WTC11 (cell line): ENCODE data around the gene ZBTB18. TPM values are rescaled to one million over a fixed set of nuclear protein-coding genes. Genes with fewer than 3 reads are reported as not detected.

Source experiments
- ATAC-seq: fragments of 200-7000 bp; cut with Tn5 transposase; 2 replicates; pipeline ENCODE4 v1.10.0; 2021; ENCODE audit warnings: mild to moderate bottlenecking, moderate library complexity
- CTCF ChIA-PET: fragments of 300-600 bp; sonication (Branson Sonifier 250); formaldehyde crosslinking; loops from one replicate; lab custom pipeline; 2021; ENCODE audit warnings: antibody characterized with exemption; lab: Charles Lee
- POLR2A ChIA-PET: fragments of 350-600 bp; sonication (Branson Sonifier 250); formaldehyde crosslinking; loops from one replicate; lab custom pipeline; 2021; ENCODE audit warnings: antibody characterized with exemption; lab: Charles Lee
- DNase-seq: peaks from one replicate; pipeline ENCODE4 v3.0.0; 2021; ENCODE audit warnings: low spot score
- H3K27ac Mint-ChIP-seq: 2 replicates; pipeline ENCODE4 v1.8.0; 2021; ENCODE audit warnings: mixed read lengths
- H3K27me3 Mint-ChIP-seq: 2 replicates; pipeline ENCODE4 v1.8.0; 2021; ENCODE audit warnings: low read depth, mild to moderate bottlenecking, moderate library complexity, mixed read lengths
- H3K36me3 Mint-ChIP-seq: 2 replicates; pipeline ENCODE4 v1.8.0; 2021; ENCODE audit warnings: mixed read lengths
- H3K4me1 Mint-ChIP-seq: 2 replicates; pipeline ENCODE4 v1.8.0; 2022; ENCODE audit warnings: mixed read lengths
- H3K4me3 Mint-ChIP-seq: 2 replicates; pipeline ENCODE4 v1.8.0; 2021; ENCODE audit warnings: mild to moderate bottlenecking, moderate library complexity, mixed read lengths
- H3K9me3 Mint-ChIP-seq: 2 replicates; pipeline ENCODE4 v1.8.0; 2021; ENCODE audit warnings: mixed read lengths
- ATF1 ChIP-seq: sonication (generic); formaldehyde crosslinking; IDR thresholded peaks from 2 replicates; pipeline ENCODE4 v1.8.1; 2023; ENCODE audit warnings: mild to moderate bottlenecking, moderate library complexity, missing genetic modification reagents
- ELF4 ChIP-seq: sonication (generic); formaldehyde crosslinking; IDR thresholded peaks from 2 replicates; pipeline ENCODE4 v1.8.1; 2022; ENCODE audit warnings: low read depth, mild to moderate bottlenecking, moderate library complexity, missing genetic modification reagents
- FOXP1 ChIP-seq: sonication (generic); formaldehyde crosslinking; IDR thresholded peaks from 2 replicates; pipeline ENCODE4 v1.8.0; 2022; ENCODE audit warnings: missing genetic modification reagents, mild to moderate bottlenecking, moderate library complexity, borderline replicate concordance
- JAZF1 ChIP-seq: fragments of 250-450 bp; sonication (Bioruptor Pico); IDR thresholded peaks from 2 replicates; pipeline ENCODE4 v1.9.0; 2021; ENCODE audit warnings: moderate library complexity, mild to moderate bottlenecking, inconsistent platforms
- JUN ChIP-seq: sonication (generic); formaldehyde crosslinking; IDR thresholded peaks from 2 replicates; pipeline ENCODE4 v1.8.0; 2023; ENCODE audit warnings: mild to moderate bottlenecking, missing genetic modification reagents
- KAT7 ChIP-seq: sonication (generic); formaldehyde crosslinking; IDR thresholded peaks from 2 replicates; pipeline ENCODE4 v1.8.1; 2023; ENCODE audit warnings: missing genetic modification reagents, mild to moderate bottlenecking, borderline replicate concordance
- MYBL2 ChIP-seq: sonication (generic); formaldehyde crosslinking; IDR thresholded peaks from 2 replicates; pipeline ENCODE4 v1.8.1; 2023; ENCODE audit warnings: mild to moderate bottlenecking, moderate library complexity, missing genetic modification reagents
- OVOL2 ChIP-seq: fragments of 250-450 bp; sonication (Bioruptor Pico); IDR thresholded peaks from 2 replicates; pipeline ENCODE4 v1.9.0; 2021; ENCODE audit warnings: mild to moderate bottlenecking, borderline replicate concordance
- SMAD3 ChIP-seq: sonication (generic); formaldehyde crosslinking; IDR thresholded peaks from 2 replicates; pipeline ENCODE4 v1.8.0; 2022; ENCODE audit warnings: missing genetic modification reagents, mild to moderate bottlenecking, borderline replicate concordance
- TCF7 ChIP-seq: sonication (generic); formaldehyde crosslinking; IDR thresholded peaks from 2 replicates; pipeline ENCODE4 v1.8.0; 2022; ENCODE audit warnings: mild to moderate bottlenecking, low read depth, missing genetic modification reagents, moderate library complexity
- TEAD1 ChIP-seq: sonication (generic); formaldehyde crosslinking; IDR thresholded peaks from 2 replicates; pipeline ENCODE4 v1.8.0; 2022; ENCODE audit warnings: mild to moderate bottlenecking, missing genetic modification reagents
- ZNF121 ChIP-seq: sonication (generic); formaldehyde crosslinking; IDR thresholded peaks from 2 replicates; pipeline ENCODE4 v1.8.0; 2023; ENCODE audit warnings: missing genetic modification reagents
- ZNF263 ChIP-seq: sonication (generic); formaldehyde crosslinking; IDR thresholded peaks from 2 replicates; pipeline ENCODE4 v1.8.1; 2022; ENCODE audit warnings: low read depth, mild to moderate bottlenecking, moderate library complexity, missing genetic modification reagents
- ZNF317 ChIP-seq: sonication (generic); formaldehyde crosslinking; IDR thresholded peaks from 2 replicates; pipeline ENCODE4 v1.8.1; 2023; ENCODE audit warnings: low read depth, mild to moderate bottlenecking, moderate library complexity, missing genetic modification reagents, borderline replicate concordance
- ZNF396 ChIP-seq: fragments of 250-450 bp; sonication (Bioruptor Pico); IDR thresholded peaks from 2 replicates; pipeline ENCODE4 v1.8.0; 2021; ENCODE audit warnings: mild to moderate bottlenecking, moderate library complexity, borderline replicate concordance
- total RNA-seq: library from RNA; stranded (reverse); gene quantifications from 3 replicates; pipeline ENCODE4 v1.2.3, GENCODE V29; 2021
- TF ChIP-seq, protein P1 (sequence below): sonication (generic); formaldehyde crosslinking; IDR thresholded peaks from 2 replicates; pipeline ENCODE4 v1.8.1; 2022; ENCODE audit warnings: missing genetic modification reagents, borderline replicate concordance
- TF ChIP-seq, protein P2 (sequence below): sonication (generic); formaldehyde crosslinking; IDR thresholded peaks from 2 replicates; pipeline ENCODE4 v1.8.1; 2023; ENCODE audit warnings: mild to moderate bottlenecking, missing genetic modification reagents
- TF ChIP-seq, protein P3 (sequence below): sonication (generic); formaldehyde crosslinking; IDR thresholded peaks from 2 replicates; pipeline ENCODE4 v1.8.0; 2022; ENCODE audit warnings: missing genetic modification reagents
- TF ChIP-seq, protein P4 (sequence below): sonication (generic); formaldehyde crosslinking; conservative IDR thresholded peaks from 2 replicates; pipeline ENCODE4 v1.8.1; 2022; ENCODE audit warnings: mild to moderate bottlenecking, missing genetic modification reagents
- TF ChIP-seq, protein P5 (sequence below): fragments of 250-450 bp; sonication (Bioruptor Pico); IDR thresholded peaks from 2 replicates; pipeline ENCODE4 v1.9.0; 2021; ENCODE audit warnings: mild to moderate bottlenecking
- TF ChIP-seq, protein P6 (sequence below): sonication (generic); formaldehyde crosslinking; IDR thresholded peaks from 2 replicates; pipeline ENCODE4 v1.8.0; 2022; ENCODE audit warnings: mild to moderate bottlenecking, missing genetic modification reagents

The ZBTB18 gene
- total RNA-seq, 1 experiment from 2014 or later, result 16.0 TPM

DNA sequence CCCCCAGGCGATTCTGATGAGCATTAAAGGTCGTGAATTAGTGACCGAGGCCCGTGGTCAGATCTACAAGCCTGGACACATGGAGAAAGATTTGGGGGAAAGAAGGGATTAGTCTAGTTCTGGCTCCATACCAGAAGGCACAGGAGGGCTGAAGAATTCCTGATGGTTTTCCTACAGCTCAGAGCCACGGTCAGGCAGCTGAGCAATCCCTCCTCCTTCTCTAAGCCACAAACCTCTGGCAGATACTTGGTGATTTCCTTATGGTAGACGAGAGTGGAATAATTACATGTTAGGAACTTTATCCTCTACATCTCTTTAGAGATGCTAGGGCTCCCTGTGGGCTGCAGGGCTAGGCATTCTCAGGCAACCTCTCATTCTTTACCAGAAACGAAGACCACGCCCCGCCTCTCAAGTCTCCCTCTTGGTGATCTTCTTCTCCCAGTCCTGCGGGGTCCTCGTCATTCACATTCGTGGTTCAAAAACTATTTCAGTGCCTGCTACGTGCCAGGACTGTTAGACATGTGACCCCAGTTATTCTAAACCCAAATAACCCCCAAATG is 20.5 kb upstream of the ZBTB18 start (continued):
- TF ChIP-seq, protein P1, sequence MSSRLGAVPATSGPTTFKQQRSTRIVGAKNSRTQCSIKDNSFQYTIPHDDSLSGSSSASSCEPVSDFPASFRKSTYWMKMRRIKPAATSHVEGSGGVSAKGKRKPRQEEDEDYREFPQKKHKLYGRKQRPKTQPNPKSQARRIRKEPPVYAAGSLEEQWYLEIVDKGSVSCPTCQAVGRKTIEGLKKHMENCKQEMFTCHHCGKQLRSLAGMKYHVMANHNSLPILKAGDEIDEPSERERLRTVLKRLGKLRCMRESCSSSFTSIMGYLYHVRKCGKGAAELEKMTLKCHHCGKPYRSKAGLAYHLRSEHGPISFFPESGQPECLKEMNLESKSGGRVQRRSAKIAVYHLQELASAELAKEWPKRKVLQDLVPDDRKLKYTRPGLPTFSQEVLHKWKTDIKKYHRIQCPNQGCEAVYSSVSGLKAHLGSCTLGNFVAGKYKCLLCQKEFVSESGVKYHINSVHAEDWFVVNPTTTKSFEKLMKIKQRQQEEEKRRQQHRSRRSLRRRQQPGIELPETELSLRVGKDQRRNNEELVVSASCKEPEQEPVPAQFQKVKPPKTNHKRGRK (CRISPR knock-in tag), result no peak
- TF ChIP-seq, protein P2, sequence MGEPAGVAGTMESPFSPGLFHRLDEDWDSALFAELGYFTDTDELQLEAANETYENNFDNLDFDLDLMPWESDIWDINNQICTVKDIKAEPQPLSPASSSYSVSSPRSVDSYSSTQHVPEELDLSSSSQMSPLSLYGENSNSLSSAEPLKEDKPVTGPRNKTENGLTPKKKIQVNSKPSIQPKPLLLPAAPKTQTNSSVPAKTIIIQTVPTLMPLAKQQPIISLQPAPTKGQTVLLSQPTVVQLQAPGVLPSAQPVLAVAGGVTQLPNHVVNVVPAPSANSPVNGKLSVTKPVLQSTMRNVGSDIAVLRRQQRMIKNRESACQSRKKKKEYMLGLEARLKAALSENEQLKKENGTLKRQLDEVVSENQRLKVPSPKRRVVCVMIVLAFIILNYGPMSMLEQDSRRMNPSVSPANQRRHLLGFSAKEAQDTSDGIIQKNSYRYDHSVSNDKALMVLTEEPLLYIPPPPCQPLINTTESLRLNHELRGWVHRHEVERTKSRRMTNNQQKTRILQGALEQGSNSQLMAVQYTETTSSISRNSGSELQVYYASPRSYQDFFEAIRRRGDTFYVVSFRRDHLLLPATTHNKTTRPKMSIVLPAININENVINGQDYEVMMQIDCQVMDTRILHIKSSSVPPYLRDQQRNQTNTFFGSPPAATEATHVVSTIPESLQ (CRISPR knock-in tag), result no peak
- TF ChIP-seq, all 79 proteins: peak for 0

DNA sequence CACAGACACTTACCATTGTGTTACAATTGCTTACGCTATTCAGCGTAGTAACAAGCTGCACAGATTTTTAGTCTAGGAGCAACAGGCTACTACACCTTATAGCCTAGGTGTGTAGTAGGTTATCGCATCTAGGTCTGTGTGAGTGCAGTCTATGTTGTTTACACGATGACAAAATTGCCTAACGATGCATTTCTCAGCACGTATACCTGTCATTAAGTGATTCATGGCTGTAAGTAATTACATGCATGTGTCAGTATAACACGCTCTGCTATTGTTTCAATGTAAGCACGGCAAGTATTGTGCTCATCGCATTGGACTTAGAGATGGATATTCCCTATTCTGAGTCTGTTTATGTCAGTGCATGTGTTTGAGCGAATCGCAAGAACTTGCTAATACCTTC is 15.7 kb upstream of the ZBTB18 start:
- Mint-ChIP-seq H3K9me3 (no peaks in the 10 kb centered on the region), H3K36me3 (no peaks in the 10 kb centered on the region), H3K27ac (no peak overlapping the region), H3K27me3 (no peaks in the 10 kb centered on the region), H3K4me3 (no peak overlapping the region), H3K4me1 (0 out of 2 replicates have a peak, but pooled peaks cover 3% of the 10 kb centered on the region)
- POLR2A ChIA-PET, result no interaction called here
- CTCF ChIA-PET, result no interaction called here
- TF ChIP-seq, protein P3, sequence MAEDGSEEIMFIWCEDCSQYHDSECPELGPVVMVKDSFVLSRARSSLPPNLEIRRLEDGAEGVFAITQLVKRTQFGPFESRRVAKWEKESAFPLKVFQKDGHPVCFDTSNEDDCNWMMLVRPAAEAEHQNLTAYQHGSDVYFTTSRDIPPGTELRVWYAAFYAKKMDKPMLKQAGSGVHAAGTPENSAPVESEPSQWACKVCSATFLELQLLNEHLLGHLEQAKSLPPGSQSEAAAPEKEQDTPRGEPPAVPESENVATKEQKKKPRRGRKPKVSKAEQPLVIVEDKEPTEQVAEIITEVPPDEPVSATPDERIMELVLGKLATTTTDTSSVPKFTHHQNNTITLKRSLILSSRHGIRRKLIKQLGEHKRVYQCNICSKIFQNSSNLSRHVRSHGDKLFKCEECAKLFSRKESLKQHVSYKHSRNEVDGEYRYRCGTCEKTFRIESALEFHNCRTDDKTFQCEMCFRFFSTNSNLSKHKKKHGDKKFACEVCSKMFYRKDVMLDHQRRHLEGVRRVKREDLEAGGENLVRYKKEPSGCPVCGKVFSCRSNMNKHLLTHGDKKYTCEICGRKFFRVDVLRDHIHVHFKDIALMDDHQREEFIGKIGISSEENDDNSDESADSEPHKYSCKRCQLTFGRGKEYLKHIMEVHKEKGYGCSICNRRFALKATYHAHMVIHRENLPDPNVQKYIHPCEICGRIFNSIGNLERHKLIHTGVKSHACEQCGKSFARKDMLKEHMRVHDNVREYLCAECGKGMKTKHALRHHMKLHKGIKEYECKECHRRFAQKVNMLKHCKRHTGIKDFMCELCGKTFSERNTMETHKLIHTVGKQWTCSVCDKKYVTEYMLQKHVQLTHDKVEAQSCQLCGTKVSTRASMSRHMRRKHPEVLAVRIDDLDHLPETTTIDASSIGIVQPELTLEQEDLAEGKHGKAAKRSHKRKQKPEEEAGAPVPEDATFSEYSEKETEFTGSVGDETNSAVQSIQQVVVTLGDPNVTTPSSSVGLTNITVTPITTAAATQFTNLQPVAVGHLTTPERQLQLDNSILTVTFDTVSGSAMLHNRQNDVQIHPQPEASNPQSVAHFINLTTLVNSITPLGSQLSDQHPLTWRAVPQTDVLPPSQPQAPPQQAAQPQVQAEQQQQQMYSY (CRISPR knock-in tag), result no peak
- TF ChIP-seq MYBL2 (CRISPR knock-in tag), result no peak
- TF ChIP-seq ZNF263, result no peak
- no peak for TF ChIP-seq ZNF121
- TF ChIP-seq OVOL2, result no peak
- no peak for TF ChIP-seq KAT7
- TF ChIP-seq ELF4 (CRISPR knock-in tag), result no peak
- TF ChIP-seq, protein P4, sequence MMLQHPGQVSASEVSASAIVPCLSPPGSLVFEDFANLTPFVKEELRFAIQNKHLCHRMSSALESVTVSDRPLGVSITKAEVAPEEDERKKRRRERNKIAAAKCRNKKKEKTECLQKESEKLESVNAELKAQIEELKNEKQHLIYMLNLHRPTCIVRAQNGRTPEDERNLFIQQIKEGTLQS (CRISPR knock-in tag), result no peak
- no peak for TF ChIP-seq SMAD3 (CRISPR knock-in tag)
- TF ChIP-seq, protein P2 (CRISPR knock-in tag), result no peak
- no peak for TF ChIP-seq FOXP1 (CRISPR knock-in tag)
- TF ChIP-seq TCF7 (CRISPR knock-in tag), result no peak
- no peak for TF ChIP-seq JAZF1 (CRISPR knock-in tag)
- TF ChIP-seq ZNF317, result no peak
- TF ChIP-seq ZNF396 (CRISPR knock-in tag), result no peak
- TF ChIP-seq, protein P5, sequence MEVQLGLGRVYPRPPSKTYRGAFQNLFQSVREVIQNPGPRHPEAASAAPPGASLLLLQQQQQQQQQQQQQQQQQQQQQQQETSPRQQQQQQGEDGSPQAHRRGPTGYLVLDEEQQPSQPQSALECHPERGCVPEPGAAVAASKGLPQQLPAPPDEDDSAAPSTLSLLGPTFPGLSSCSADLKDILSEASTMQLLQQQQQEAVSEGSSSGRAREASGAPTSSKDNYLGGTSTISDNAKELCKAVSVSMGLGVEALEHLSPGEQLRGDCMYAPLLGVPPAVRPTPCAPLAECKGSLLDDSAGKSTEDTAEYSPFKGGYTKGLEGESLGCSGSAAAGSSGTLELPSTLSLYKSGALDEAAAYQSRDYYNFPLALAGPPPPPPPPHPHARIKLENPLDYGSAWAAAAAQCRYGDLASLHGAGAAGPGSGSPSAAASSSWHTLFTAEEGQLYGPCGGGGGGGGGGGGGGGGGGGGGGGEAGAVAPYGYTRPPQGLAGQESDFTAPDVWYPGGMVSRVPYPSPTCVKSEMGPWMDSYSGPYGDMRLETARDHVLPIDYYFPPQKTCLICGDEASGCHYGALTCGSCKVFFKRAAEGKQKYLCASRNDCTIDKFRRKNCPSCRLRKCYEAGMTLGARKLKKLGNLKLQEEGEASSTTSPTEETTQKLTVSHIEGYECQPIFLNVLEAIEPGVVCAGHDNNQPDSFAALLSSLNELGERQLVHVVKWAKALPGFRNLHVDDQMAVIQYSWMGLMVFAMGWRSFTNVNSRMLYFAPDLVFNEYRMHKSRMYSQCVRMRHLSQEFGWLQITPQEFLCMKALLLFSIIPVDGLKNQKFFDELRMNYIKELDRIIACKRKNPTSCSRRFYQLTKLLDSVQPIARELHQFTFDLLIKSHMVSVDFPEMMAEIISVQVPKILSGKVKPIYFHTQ (CRISPR knock-in tag), result no peak
- TF ChIP-seq ATF1 (CRISPR knock-in tag), result no peak
- no peak for TF ChIP-seq TEAD1 (CRISPR knock-in tag)
- TF ChIP-seq, protein P6, sequence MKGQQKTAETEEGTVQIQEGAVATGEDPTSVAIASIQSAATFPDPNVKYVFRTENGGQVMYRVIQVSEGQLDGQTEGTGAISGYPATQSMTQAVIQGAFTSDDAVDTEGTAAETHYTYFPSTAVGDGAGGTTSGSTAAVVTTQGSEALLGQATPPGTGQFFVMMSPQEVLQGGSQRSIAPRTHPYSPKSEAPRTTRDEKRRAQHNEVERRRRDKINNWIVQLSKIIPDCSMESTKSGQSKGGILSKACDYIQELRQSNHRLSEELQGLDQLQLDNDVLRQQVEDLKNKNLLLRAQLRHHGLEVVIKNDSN (CRISPR knock-in tag), result no peak
- no peak for TF ChIP-seq JUN (CRISPR knock-in tag)
- DNase-seq (no peak), ATAC-seq (no peak)
